Measurements from ENCODE around the gene GPR35. TPM values are rescaled to one million over a fixed set of nuclear protein-coding genes. Genes with fewer than 3 reads are reported as not detected.

GPR35 gene
- total and polyA plus RNA-seq, 2 of the 13 experiments (the other 11 are each of a cell fraction or from before 2014, with no cell fraction given), result 27.1 to 44.2 TPM

- TF ChIP-seq POGZ (CRISPR knock-in tag; IDR thresholded peaks at IDR 0.05), result peak; percentile 91
- peak; percentile 95 for TF ChIP-seq BATF2 (CRISPR knock-in tag; IDR thresholded peaks at IDR 0.05)
- TF ChIP-seq ZNF776 (CRISPR knock-in tag; IDR thresholded peaks at IDR 0.05), result no peak; the same call in 1 of the 2 replicates
- no peak for TF ChIP-seq RBM22 (optimal IDR thresholded peaks at IDR 0.05; ENCODE audit: low read length)
- peak; percentile 89; the same call in 1 of the 2 replicates for TF ChIP-seq ZNF142 (CRISPR knock-in tag; IDR thresholded peaks at IDR 0.05)
- TF ChIP-seq KAT8 (CRISPR knock-in tag; IDR thresholded peaks at IDR 0.05), result peak; percentile 96
- TF ChIP-seq KLF15 (CRISPR knock-in tag; IDR thresholded peaks at IDR 0.05; ENCODE audit: borderline replicate concordance), result peak; percentile 95; the same call in 1 of the 2 replicates
- TF ChIP-seq REXO4 (CRISPR knock-in tag; IDR thresholded peaks at IDR 0.05; ENCODE audit: borderline replicate concordance), result no peak; the same call in 1 of the 2 replicates
- peak; percentile 97 for TF ChIP-seq ZFX (CRISPR knock-in tag; IDR thresholded peaks at IDR 0.05; ENCODE audit: low read depth)
- TF ChIP-seq ZNF572 (CRISPR knock-in tag; IDR thresholded peaks at IDR 0.05), result 0 out of 2 replicates have a peak, but pooled peaks have one; percentile 82
- peak; percentile 96; the same call in 1 of the 2 replicates for TF ChIP-seq SNAPC4 (CRISPR knock-in tag; IDR thresholded peaks at IDR 0.05)
- TF ChIP-seq ZNF709 (CRISPR knock-in tag; IDR thresholded peaks at IDR 0.05), result peak; percentile 92
- no peak; the same call in 1 of the 2 replicates for TF ChIP-seq ZNF557 (CRISPR knock-in tag; IDR thresholded peaks at IDR 0.05)
- TF ChIP-seq RAD21 (CRISPR knock-in tag; IDR thresholded peaks at IDR 0.05), result no peak; the same call in none of the 2 replicates
- peak; percentile 82 for TF ChIP-seq U2AF1 (optimal IDR thresholded peaks at IDR 0.05; ENCODE audit: low read depth, low read length)
- TF ChIP-seq DBP (CRISPR knock-in tag; IDR thresholded peaks at IDR 0.05; ENCODE audit: not compliant biosample characterization), result no peak
Measured at GRCh38 chr2:240586198-240586918, 38.9 kb upstream of the GPR35 start, which contains the start of gene CAPN10 (continued).
